ENCODE results near the gene TUBGCP4.

GRCh38 chr15:43414196-43414595 is 43.3 kb downstream of the TUBGCP4 start:
- no peak for TF ChIP-seq CTCF (IDR thresholded peaks at IDR 0.05)
- TF ChIP-seq POLR2AphosphoS5 (IDR thresholded peaks at IDR 0.05): no peak
